ENCODE results near the gene ITIH5. TPM values are rescaled to one million over a fixed set of nuclear protein-coding genes. Genes with fewer than 3 reads are reported as not detected.
"Not testable (repeated sequence)": the region's sequence is repeated elsewhere in the genome, so short reads cannot be mapped to it uniquely, and the experiment has no call there.

The ITIH5 gene
- total RNA-seq, 1 donor from 2014 or later, result not detected

DNA sequence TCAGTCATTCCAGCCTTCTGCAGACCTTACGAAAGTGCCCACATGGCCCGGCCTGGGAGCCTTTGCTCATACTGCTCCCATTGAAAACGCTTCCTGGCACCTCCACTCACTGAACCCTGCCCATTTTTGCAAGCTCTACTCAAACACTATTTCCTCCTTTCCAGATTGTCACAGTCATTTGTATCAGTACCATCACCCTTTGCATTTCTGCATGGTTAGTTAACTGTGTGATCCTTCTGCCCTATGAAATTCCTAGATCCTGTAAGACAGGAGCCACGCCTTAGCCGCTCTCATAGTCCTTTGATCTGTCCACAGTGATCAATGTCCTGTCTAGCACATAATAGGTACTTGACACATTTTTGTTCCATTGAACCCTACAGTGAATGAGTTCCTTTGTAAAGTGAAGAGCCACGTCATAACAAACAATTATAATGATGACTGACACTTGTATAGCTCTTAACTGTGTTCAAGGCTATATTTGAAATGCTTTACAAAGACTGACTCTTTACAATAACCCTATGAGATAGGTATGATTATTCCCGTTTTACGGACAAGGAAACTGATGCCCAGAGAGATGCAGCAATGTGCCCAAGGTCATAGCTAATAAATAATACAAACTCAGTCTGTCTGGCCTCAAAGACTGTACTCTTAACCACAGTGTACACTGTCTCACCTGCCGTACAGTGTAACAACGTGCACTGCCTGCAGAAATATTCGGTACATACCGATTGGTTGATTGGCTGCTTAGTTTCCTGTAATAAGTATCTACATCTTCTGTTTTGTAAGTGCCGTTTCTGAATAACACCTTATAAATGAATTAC, 19.8 kb upstream of the ITIH5 start:
- H3K4me1 Mint-ChIP-seq, result peaks cover 4% of the 10 kb centered on the region
- ATAC-seq (ENCODE audit: low read depth), result no peak
- no peak overlapping the region for H3K4me3 Mint-ChIP-seq
- TF ChIP-seq, protein P1, sequence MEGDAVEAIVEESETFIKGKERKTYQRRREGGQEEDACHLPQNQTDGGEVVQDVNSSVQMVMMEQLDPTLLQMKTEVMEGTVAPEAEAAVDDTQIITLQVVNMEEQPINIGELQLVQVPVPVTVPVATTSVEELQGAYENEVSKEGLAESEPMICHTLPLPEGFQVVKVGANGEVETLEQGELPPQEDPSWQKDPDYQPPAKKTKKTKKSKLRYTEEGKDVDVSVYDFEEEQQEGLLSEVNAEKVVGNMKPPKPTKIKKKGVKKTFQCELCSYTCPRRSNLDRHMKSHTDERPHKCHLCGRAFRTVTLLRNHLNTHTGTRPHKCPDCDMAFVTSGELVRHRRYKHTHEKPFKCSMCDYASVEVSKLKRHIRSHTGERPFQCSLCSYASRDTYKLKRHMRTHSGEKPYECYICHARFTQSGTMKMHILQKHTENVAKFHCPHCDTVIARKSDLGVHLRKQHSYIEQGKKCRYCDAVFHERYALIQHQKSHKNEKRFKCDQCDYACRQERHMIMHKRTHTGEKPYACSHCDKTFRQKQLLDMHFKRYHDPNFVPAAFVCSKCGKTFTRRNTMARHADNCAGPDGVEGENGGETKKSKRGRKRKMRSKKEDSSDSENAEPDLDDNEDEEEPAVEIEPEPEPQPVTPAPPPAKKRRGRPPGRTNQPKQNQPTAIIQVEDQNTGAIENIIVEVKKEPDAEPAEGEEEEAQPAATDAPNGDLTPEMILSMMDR (IDR thresholded peaks at IDR 0.05), result no peak
- POLR2A ChIA-PET, result no interaction called here
- no peak for DNase-seq
- H3K27ac Mint-ChIP-seq, result no peak overlapping the region
- peaks cover 25% of the 10 kb centered on the region for H3K27me3 Mint-ChIP-seq
- no peaks in the 10 kb centered on the region for H3K36me3 Mint-ChIP-seq (ENCODE audit: low read depth)
- intact Hi-C loops (cut with micrococcal nuclease), result loop anchor here (1.0 to 10.0 kb wide), 11 partner anchors 161 to 1616 kb away; no protein-coding TSS in a partner anchor
- peaks cover 16% of the 10 kb centered on the region for H3K9me3 Mint-ChIP-seq
- CTCF ChIA-PET, result interaction anchor here (0.6 to 6.5 kb wide), 25 partner anchors 9 to 1018 kb away, joined by 3 to 86 read pairs (median 5); partner anchors contain the start of genes ITIH2 and SFMBT2

DNA sequence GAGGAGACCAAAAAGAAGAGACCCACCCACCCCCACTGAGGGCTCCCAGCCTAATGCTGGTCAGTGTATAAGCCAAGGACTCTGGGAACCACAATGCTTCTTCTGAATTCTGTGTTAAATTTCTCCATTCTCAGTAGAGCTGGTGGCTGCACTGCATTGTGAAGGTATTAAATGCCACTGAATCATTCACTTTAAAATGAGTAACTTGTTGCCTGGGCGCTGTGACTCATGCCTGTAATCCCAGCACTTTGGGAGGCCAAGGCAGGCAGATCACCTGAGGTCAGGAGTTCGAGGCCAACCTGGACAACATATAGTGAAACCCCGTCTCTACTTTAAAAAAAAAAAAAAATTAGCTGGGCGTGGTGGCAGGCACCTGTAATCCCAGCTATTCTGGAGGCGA, 13.3 kb upstream of the ITIH5 start:
- H3K27me3 Mint-ChIP-seq, result peaks cover 39% of the 10 kb centered on the region
- H3K4me3 Mint-ChIP-seq; POLR2A ChIA-PET; CTCF ChIA-PET; DNase-seq; H3K36me3 Mint-ChIP-seq (ENCODE audit: low read depth); H3K27ac Mint-ChIP-seq; H3K9me3 Mint-ChIP-seq; H3K4me1 Mint-ChIP-seq; ATAC-seq (ENCODE audit: low read depth): not testable (repeated sequence)
- intact Hi-C loops (cut with micrococcal nuclease), result loop anchor here (10.0 kb wide), 1 partner anchor 835 kb away; no protein-coding TSS in a partner anchor

DNA sequence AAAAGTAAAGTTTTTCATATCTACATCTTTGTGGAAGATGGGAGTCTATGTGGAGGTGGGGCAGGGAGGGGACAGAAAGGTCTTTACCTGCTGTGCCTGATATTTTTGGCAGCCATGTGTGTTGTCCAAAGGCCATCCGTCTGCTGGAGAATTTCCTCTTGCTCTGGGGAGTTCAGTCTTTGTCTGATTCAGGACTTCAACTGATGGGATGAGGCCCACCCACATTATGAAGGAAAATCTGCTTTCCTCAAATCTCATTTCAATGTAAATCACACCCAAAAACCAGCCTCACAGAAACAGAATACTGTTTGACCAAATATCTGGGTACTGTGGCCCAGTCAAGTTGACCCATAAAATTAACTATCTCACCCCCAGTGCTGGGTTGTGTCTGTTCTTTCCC, 12.5 kb upstream of the ITIH5 start:
- peaks cover 2% of the 10 kb centered on the region for H3K9me3 Mint-ChIP-seq
- no peak overlapping the region for H3K27ac Mint-ChIP-seq
- ChIA-PET POLR2A (no interaction called here), CTCF (no interaction called here)
- TF ChIP-seq, protein P1 (IDR thresholded peaks at IDR 0.05), result no peak
- no peak overlapping the region for H3K4me3 Mint-ChIP-seq
- peaks cover 40% of the 10 kb centered on the region for H3K27me3 Mint-ChIP-seq
- no peaks in the 10 kb centered on the region for H3K36me3 Mint-ChIP-seq (ENCODE audit: low read depth)
- intact Hi-C loops (cut with micrococcal nuclease), result no loop called here
- DNase-seq, result no peak
- no peak for ATAC-seq (ENCODE audit: low read depth)
- H3K4me1 Mint-ChIP-seq, result no peaks in the 10 kb centered on the region

DNA sequence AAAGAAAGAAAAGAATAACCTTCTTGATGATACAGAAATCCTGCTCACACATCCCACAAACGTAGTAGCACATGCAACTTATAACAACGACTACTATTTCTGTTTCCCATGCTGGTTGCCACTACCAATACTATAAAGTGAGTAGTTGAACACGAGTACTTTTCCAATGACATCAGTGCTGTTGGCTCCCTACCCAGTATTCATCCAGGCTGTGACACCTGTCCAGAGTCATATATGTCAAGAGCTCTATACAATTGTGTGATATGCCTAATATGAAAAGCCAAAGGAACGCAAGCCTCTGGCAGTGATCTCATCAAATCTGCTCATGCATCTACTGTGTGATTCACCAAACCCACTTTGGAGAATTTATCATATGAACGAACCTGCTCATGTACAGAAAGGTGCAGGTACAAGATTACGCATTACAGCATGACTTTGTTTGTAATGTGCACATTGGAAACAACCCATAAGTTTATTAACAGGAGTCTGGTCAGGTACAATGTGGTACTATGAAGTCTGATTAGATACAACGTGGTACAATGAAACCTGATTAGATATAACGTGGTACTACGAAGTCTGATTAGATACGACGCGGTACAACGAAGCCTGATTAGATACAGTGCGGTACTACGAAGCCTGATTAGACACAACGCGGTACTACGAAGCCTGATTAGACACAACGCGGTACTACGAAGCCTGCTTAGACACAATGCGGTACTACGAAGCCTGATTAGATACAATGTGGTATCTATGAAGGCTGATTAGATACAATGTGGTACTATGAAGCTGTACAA, 5.8 kb upstream of the ITIH5 start:
- intact Hi-C loops (cut with micrococcal nuclease), result no loop called here
- Mint-ChIP-seq H3K4me3 (no peak overlapping the region), H3K9me3 (no peaks in the 10 kb centered on the region), H3K27me3 (peaks cover 48% of the 10 kb centered on the region), H3K4me1 (peaks cover 4% of the 10 kb centered on the region), H3K27ac (no peak overlapping the region), H3K36me3 (ENCODE audit: low read depth) (no peaks in the 10 kb centered on the region)
- ATAC-seq (ENCODE audit: low read depth) (no peak), DNase-seq (no peak)
- ChIA-PET POLR2A (no interaction called here), CTCF (no interaction called here)
- TF ChIP-seq, protein P1 (IDR thresholded peaks at IDR 0.05), result no peak

DNA sequence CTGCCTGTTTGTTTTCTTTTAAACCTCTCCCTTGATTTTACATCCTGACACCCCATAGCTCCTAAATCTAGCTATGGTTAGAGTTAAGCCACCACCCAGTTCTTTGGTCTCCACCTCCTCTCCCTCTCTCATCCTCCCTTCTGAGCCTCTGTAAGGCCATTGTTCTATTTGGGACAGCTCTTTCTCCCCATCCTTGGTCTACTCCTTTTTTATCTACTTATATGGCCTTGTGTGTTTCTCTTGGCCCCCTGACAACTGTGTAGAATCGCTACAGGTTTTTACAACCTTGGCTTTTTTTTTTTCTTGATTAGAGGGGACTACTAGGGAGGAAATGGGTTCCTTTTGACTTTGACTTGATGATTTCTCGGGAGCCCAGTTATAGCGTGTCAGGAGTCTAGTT, 3.4 kb upstream of the ITIH5 start:
- H3K36me3 Mint-ChIP-seq (ENCODE audit: low read depth), result no peaks in the 10 kb centered on the region

More for the DNA sequence above, 3.4 kb upstream of the ITIH5 start:
- no peak for DNase-seq
- intact Hi-C loops (cut with micrococcal nuclease), result no loop called here
- CTCF ChIA-PET, result no interaction called here
- Mint-ChIP-seq H3K27me3 (peaks cover 49% of the 10 kb centered on the region), H3K4me1 (peaks cover 14% of the 10 kb centered on the region), H3K9me3 (no peaks in the 10 kb centered on the region), H3K27ac (no peak overlapping the region), H3K4me3 (no peak overlapping the region)
- no peak for ATAC-seq (ENCODE audit: low read depth)
- POLR2A ChIA-PET, result no interaction called here
- TF ChIP-seq, protein P1 (IDR thresholded peaks at IDR 0.05), result no peak

All from activated B cell treated with CpG ODN at 0.5 μM for 24 hours (primary cell).